Measurements from ENCODE around the gene PTPN3.

The PTPN3 gene

GRCh38 chr9:109476642-109477257 lies 21.4 kb downstream of the PTPN3 start:
- H3K4me3 ChIP-seq (ENCODE audit: low read depth, low read length): no peak overlapping the region
- TF ChIP-seq CTCF (conservative IDR thresholded peaks at IDR 0.05; ENCODE audit: low read depth, low read length): no peak
- no peak for DNase-seq (ENCODE audit: low read depth)

GRCh38 chr9:109475526-109475925 lies 22.6 kb downstream of the PTPN3 start:
- no peak for DNase-seq (ENCODE audit: low read depth)
- H3K4me3 ChIP-seq (ENCODE audit: low read depth, low read length): no peak overlapping the region
- no peak for TF ChIP-seq CTCF (conservative IDR thresholded peaks at IDR 0.05; ENCODE audit: low read depth, low read length)

GRCh38 chr9:109474944-109475343 lies 23.2 kb downstream of the PTPN3 start:
- H3K4me3 ChIP-seq (ENCODE audit: low read depth, low read length): no peak overlapping the region
- TF ChIP-seq CTCF (conservative IDR thresholded peaks at IDR 0.05; ENCODE audit: low read depth, low read length): no peak
- DNase-seq (ENCODE audit: low read depth): no peak

- no peak overlapping the region for H3K4me3 ChIP-seq (ENCODE audit: low read depth, low read length)
- TF ChIP-seq CTCF (conservative IDR thresholded peaks at IDR 0.05; ENCODE audit: low read depth, low read length): no peak
- no peak for DNase-seq (ENCODE audit: low read depth)
These were observed 23.9 kb downstream of the PTPN3 start for GRCh38 chr9:109474170-109474569.

- H3K4me3 ChIP-seq (ENCODE audit: low read depth, low read length): no peak overlapping the region
- DNase-seq (ENCODE audit: low read depth): no peak
These were observed 24.8 kb downstream of the PTPN3 start for GRCh38 chr9:109473329-109473728.

GRCh38 chr9:109471475-109472393 lies 26.4 kb downstream of the PTPN3 start:
- DNase-seq (ENCODE audit: low read depth): no peak
- no peak overlapping the region for H3K4me3 ChIP-seq (ENCODE audit: low read depth, low read length)
- no peak for TF ChIP-seq CTCF (conservative IDR thresholded peaks at IDR 0.05; ENCODE audit: low read depth, low read length)

More at GRCh38 chr9:109473329-109473728, 24.8 kb downstream of the PTPN3 start:
- no peak for TF ChIP-seq CTCF (conservative IDR thresholded peaks at IDR 0.05; ENCODE audit: low read depth, low read length)

Measured in choroid plexus epithelial cell (primary cell).